Adrenal gland (tissue), 5 donors: ENCODE results near the gene ERICH6B.

Source experiments
- CTCF ChIP-seq, 6 experiments: fragments of 450-650 bp in 4 of 6; fragments of 200-600 bp in 2 of 6; sonication (generic) in 1 of 6; IDR thresholded peaks; 1 replicate in 5 of 6; 2 replicates in 1 of 6; pipeline versions ENCODE4 v1.5.1 to v1.8.0; 2016 to 2021; ENCODE audit warnings: antibody characterized with exemption in 6 of 6, mild to moderate bottlenecking in 2 of 6, moderate library complexity in 1 of 6
- POLR2A ChIP-seq, 2 donors: fragments of 450-650 bp; IDR thresholded peaks; one replicate each; pipeline ENCODE4 v1.6.1; 2017; ENCODE audit warnings: antibody characterized with exemption in 2 of 2, mild to moderate bottlenecking in 2 of 2, moderate library complexity in 1 of 2
- donor health status: DM: no; HTN: no; CAD: no.

DNA sequence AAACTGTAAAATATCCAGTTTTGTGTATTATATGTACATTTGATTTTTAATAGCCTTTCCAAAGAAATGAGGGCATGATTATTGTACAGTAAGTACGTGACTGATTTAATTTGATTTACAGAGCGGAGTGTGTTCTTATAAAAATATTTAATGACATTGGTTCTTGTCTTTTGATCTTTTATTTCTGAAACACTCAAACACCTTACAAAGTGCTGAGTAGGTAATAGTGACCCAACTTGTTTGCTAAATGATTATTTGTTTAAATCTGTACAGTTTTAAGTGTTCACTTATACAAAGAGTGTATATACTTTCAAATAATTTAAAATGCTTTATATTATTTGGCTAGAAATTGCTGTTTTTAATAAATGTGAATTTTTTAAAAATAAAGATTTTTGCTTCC lies 79.3 kb downstream of the ERICH6B start:
- no peak for TF ChIP-seq CTCF (IDR thresholded peaks at IDR 0.05)
- TF ChIP-seq POLR2A (IDR thresholded peaks at IDR 0.05), result no peak
